Esophagus muscularis mucosa (tissue), 4 donors: Measurements from ENCODE around the gene AP1S3.

Experiments
- EP300 ChIP-seq: sonication (generic); formaldehyde crosslinking; IDR thresholded peaks from one replicate; pipeline ENCODE4 v1.6.1; 2017; ENCODE audit warnings: antibody characterized with exemption
- POLR2A ChIP-seq: fragments of 450-650 bp; IDR thresholded peaks from one replicate; pipeline ENCODE4 v1.6.1; 2017; ENCODE audit warnings: antibody characterized with exemption, moderate library complexity, mild to moderate bottlenecking, low read depth
- POLR2AphosphoS5 ChIP-seq, 2 donors: sonication (generic); formaldehyde crosslinking; IDR thresholded peaks; one replicate each; pipeline ENCODE4 v1.6.1; 2017; ENCODE audit warnings: antibody characterized with exemption in 2 of 2
- TF ChIP-seq, protein P1 (sequence below), 3 experiments: fragments of 200-600 bp in 2 of 3; fragments of 450-650 bp in 1 of 3; sonication (generic) in 2 of 3; IDR thresholded peaks; one replicate each; pipeline ENCODE4 v1.5.1; 2017 to 2019; ENCODE audit warnings: antibody characterized with exemption in 3 of 3, mild to moderate bottlenecking in 2 of 3, moderate library complexity in 1 of 3

DNA sequence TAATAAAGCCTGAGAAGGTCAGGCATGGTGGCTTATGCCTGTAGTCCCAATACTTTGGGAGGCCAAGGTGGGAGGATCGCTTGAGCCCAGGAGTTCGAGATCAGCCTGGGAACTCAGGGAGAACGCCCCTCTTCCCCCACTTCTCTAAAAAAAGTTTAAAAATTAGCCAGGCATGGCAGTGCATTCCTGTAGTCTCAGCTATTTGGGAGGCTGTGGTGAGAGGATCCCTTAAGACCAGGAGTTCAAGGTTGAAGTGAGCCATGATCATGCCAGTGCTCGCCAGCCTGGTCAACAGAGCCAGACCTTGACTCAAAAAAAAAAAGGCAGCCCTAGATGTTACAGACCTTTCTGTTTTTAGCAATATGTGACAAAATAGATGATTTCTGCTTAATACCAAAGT, 83.4 kb downstream of the AP1S3 start:
- TF ChIP-seq POLR2AphosphoS5 (IDR thresholded peaks at IDR 0.05), result no peak
- no peak for TF ChIP-seq POLR2A
- TF ChIP-seq, protein P1, sequence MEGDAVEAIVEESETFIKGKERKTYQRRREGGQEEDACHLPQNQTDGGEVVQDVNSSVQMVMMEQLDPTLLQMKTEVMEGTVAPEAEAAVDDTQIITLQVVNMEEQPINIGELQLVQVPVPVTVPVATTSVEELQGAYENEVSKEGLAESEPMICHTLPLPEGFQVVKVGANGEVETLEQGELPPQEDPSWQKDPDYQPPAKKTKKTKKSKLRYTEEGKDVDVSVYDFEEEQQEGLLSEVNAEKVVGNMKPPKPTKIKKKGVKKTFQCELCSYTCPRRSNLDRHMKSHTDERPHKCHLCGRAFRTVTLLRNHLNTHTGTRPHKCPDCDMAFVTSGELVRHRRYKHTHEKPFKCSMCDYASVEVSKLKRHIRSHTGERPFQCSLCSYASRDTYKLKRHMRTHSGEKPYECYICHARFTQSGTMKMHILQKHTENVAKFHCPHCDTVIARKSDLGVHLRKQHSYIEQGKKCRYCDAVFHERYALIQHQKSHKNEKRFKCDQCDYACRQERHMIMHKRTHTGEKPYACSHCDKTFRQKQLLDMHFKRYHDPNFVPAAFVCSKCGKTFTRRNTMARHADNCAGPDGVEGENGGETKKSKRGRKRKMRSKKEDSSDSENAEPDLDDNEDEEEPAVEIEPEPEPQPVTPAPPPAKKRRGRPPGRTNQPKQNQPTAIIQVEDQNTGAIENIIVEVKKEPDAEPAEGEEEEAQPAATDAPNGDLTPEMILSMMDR (IDR thresholded peaks at IDR 0.05), result no peak
- no peak for TF ChIP-seq EP300
